Smooth muscle cell (in vitro differentiated cells): ENCODE measurements around the gene KRTAP17-1. TPM values are rescaled to one million over a fixed set of nuclear protein-coding genes. Genes with fewer than 3 reads are reported as not detected.
"Not testable (repeated sequence)": the region's sequence is repeated elsewhere in the genome, so short reads cannot be mapped to it uniquely, and the experiment has no call there.

Source experiments
- DNase-seq: peaks from one replicate; lab custom pipeline; 2025; ENCODE audit not compliant: unreplicated experiment; lab: John Stamatoyannopoulos, UW
- H2AFZ ChIP-seq: fragments of 200-600 bp; sonication (generic); 2 replicates; pipeline ENCODE4 v1.6.0; 2016; ENCODE audit warnings: antibody characterized with exemption, low read depth, mild to moderate bottlenecking
- H3F3A ChIP-seq: fragments of 200-600 bp; sonication (generic); 2 replicates; pipeline ENCODE4 v1.6.0; 2017; ENCODE audit warnings: antibody characterized with exemption, low read depth
- H3K27ac ChIP-seq: fragments of 200-600 bp; sonication (generic); 2 replicates; pipeline ENCODE4 v1.5.1; 2016; ENCODE audit warnings: low read depth, mild to moderate bottlenecking
- H3K27me3 ChIP-seq: fragments of 200-600 bp; sonication (generic); 2 replicates; pipeline ENCODE4 v1.6.1; 2016; ENCODE audit warnings: low read depth, mild to moderate bottlenecking
- H3K36me3 ChIP-seq: fragments of 200-600 bp; sonication (generic); 2 replicates; pipeline ENCODE4 v1.5.1; 2016; ENCODE audit warnings: low read depth
- H3K4me1 ChIP-seq: fragments of 200-600 bp; sonication (generic); 2 replicates; pipeline ENCODE4 v1.5.1; 2016; ENCODE audit warnings: low read depth
- H3K4me2 ChIP-seq: fragments of 200-600 bp; sonication (generic); 2 replicates; pipeline ENCODE4 v1.6.0; 2016; ENCODE audit warnings: mild to moderate bottlenecking
- H3K4me3 ChIP-seq: fragments of 200-600 bp; sonication (generic); 2 replicates; pipeline ENCODE4 v1.5.1; 2016; ENCODE audit warnings: mild to moderate bottlenecking
- H3K79me2 ChIP-seq: fragments of 200-600 bp; sonication (generic); 2 replicates; pipeline ENCODE4 v1.6.0; 2016; ENCODE audit warnings: low read depth, mild to moderate bottlenecking
- H3K9ac ChIP-seq: fragments of 200-600 bp; sonication (generic); 2 replicates; pipeline ENCODE4 v1.6.0; 2016; ENCODE audit warnings: low read depth
- H3K9me3 ChIP-seq: fragments of 200-600 bp; sonication (generic); replicated peaks from 2 replicates; pipeline ENCODE4 v1.5.1; 2016; ENCODE audit warnings: low read depth
- H4K20me1 ChIP-seq: fragments of 200-600 bp; sonication (generic); 2 replicates; pipeline ENCODE4 v1.6.0; 2016; ENCODE audit warnings: low read depth
- WGBS: methylation state at CpG from one replicate; pipeline ENCODE4 v1.1.7; 2016; ENCODE audit warnings: low lambda C conversion rate; 5-methylcytosine and 5-hydroxymethylcytosine counted together
- polyA plus RNA-seq: library from polyadenylated mRNA; unstranded; fragments of >200 nt; fragmentation: Nextera tagmentation; extraction: Ambion mirVana; gene quantifications from 2 replicates; pipeline ENCODE4 v1.2.1, GENCODE V29; 2016
- total RNA-seq: library from RNA; depleted of rRNA; stranded (reverse); fragments of >200 nt; gene quantifications from 2 replicates; pipeline ENCODE4 v1.2.3, GENCODE V29; 2014
- TF ChIP-seq, protein P1 (sequence below): fragments of 200-600 bp; sonication (generic); IDR thresholded peaks from 2 replicates; pipeline ENCODE4 v1.5.1; 2017; ENCODE audit warnings: borderline replicate concordance, mild to moderate bottlenecking, antibody characterized with exemption; ENCODE audit not compliant: insufficient read depth, poor library complexity, severe bottlenecking

Gene KRTAP17-1
- total and polyA plus RNA-seq, 2 experiments from 2014 or later = not detected

DNA sequence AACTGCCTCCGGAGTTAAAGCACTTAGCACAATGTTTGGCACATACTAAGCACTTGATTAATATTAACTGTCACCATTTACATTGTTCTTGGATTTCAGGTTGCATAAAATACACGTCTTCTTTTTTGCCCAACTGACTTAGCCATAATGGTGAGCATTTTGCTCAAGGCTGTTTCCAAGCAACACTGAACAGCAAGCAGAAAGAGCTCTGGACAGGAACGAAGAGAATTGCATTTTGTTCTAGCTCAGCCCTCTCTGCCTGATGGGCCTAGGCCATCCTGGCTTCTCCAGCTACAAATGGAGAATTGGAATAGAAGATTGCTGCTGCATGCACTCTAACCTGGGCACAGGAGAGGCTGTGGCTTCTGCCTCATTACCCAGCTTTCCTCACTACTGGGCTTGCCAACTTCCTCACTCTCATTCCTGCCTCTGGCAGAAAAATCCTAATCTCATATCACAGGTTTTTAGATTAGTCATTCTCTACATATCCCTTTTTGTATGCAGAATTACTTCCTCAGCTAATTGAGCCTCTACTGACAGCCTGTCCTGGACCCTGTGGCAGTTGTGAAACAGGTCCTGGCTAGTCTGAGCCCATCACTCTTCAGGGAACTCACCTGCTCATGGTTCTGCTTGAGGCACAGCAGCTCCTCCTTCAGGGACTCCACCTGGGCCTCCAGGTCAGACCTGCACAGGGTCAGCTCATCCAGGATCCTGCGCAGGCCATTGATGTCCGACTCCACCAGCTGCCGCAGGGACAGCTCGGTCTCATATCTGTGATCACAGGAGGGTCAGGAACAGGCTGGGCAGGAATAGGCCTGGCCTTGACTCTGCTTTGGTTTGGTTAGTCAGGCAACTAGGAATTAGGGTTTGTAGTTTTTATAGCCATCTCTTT lies 32.6 kb upstream of the KRTAP17-1 start:
- no peaks in the 10 kb centered on the region for H3K9me3 ChIP-seq
- H3K27me3 ChIP-seq = no peaks in the 10 kb centered on the region
- no peak overlapping the region for H2AFZ ChIP-seq
- TF ChIP-seq, protein P1, sequence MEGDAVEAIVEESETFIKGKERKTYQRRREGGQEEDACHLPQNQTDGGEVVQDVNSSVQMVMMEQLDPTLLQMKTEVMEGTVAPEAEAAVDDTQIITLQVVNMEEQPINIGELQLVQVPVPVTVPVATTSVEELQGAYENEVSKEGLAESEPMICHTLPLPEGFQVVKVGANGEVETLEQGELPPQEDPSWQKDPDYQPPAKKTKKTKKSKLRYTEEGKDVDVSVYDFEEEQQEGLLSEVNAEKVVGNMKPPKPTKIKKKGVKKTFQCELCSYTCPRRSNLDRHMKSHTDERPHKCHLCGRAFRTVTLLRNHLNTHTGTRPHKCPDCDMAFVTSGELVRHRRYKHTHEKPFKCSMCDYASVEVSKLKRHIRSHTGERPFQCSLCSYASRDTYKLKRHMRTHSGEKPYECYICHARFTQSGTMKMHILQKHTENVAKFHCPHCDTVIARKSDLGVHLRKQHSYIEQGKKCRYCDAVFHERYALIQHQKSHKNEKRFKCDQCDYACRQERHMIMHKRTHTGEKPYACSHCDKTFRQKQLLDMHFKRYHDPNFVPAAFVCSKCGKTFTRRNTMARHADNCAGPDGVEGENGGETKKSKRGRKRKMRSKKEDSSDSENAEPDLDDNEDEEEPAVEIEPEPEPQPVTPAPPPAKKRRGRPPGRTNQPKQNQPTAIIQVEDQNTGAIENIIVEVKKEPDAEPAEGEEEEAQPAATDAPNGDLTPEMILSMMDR = no peak
- H3K4me3 ChIP-seq = no peak overlapping the region
- H3F3A ChIP-seq = no peaks in the 10 kb centered on the region
- H3K27ac ChIP-seq = no peak overlapping the region
- no peaks in the 10 kb centered on the region for H3K79me2 ChIP-seq
- no peaks in the 10 kb centered on the region for H3K36me3 ChIP-seq
- no peak for DNase-seq
- H3K4me2 ChIP-seq = no peak overlapping the region
- H3K4me1 ChIP-seq = no peaks in the 10 kb centered on the region
- H3K9ac ChIP-seq = no peak overlapping the region
- 81% methylated on average over 7 of the region's 7 CpGs for WGBS
- H4K20me1 ChIP-seq = no peaks in the 10 kb centered on the region

DNA sequence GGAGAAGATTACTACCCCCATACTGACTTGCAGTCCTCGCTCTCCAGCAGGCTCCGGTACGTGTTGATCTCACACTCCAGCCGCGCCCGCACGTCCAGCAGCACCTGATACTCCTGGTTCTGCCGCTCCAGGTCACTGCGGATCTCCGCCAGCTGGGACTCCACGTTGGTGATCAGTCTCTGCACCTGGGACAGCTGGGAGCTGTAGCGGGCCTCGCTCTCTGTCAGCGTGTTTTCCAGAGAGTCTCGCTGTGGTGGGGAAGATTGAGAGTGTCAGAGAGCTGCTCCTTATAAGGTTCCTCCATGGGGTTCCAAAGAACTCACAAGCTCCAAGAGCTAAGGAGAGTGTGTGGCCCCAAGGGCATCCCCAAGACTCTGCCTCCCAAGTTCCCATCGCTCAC lies 30.9 kb upstream of the KRTAP17-1 start:
- H2AFZ ChIP-seq, H3K4me3 ChIP-seq, H3K27ac ChIP-seq, H3K4me1 ChIP-seq, H3K36me3 ChIP-seq, H3K79me2 ChIP-seq, H3K9me3 ChIP-seq, H3K27me3 ChIP-seq, DNase-seq, H3K9ac ChIP-seq, H3K4me2 ChIP-seq, H3F3A ChIP-seq, H4K20me1 ChIP-seq: not testable (repeated sequence)
- 96% methylated on average over 16 of the region's 16 CpGs for WGBS

GRCh38 chr17:41345992-41346391 lies 30.5 kb upstream of the KRTAP17-1 start:
- no peaks in the 10 kb centered on the region for H3K9me3 ChIP-seq
- DNase-seq = no peak
- no peaks in the 10 kb centered on the region for H3K27me3 ChIP-seq
- H2AFZ ChIP-seq = no peak overlapping the region
- H4K20me1 ChIP-seq = no peaks in the 10 kb centered on the region
- H3K4me2 ChIP-seq = no peak overlapping the region
- no peak overlapping the region for H3K9ac ChIP-seq
- TF ChIP-seq, protein P1 = no peak
- H3K36me3 ChIP-seq = no peaks in the 10 kb centered on the region
- WGBS = 92% methylated on average over 3 of the region's 3 CpGs
- H3K4me1 ChIP-seq = no peaks in the 10 kb centered on the region
- H3F3A ChIP-seq = no peaks in the 10 kb centered on the region
- H3K27ac ChIP-seq = no peak overlapping the region
- H3K79me2 ChIP-seq = no peaks in the 10 kb centered on the region
- no peak overlapping the region for H3K4me3 ChIP-seq

GRCh38 chr17:41343029-41343428 lies 27.5 kb upstream of the KRTAP17-1 start:
- Histone ChIP-seq H3K79me2 (no peaks in the 10 kb centered on the region), H3F3A (no peaks in the 10 kb centered on the region), H3K27ac (no peak overlapping the region), H2AFZ (no peak overlapping the region), H3K36me3 (no peaks in the 10 kb centered on the region), H3K27me3 (no peaks in the 10 kb centered on the region), H3K4me1 (no peaks in the 10 kb centered on the region), H4K20me1 (no peaks in the 10 kb centered on the region), H3K9me3 (no peaks in the 10 kb centered on the region), H3K9ac (no peak overlapping the region), H3K4me2 (no peak overlapping the region), H3K4me3 (no peak overlapping the region)
- no peak for DNase-seq
- TF ChIP-seq, protein P1 = no peak
- WGBS = 90% methylated on average over 3 of the region's 3 CpGs
